ENCODE data around the gene ESYT2.

Gene ESYT2

GRCh38 chr7:158815800-158816128 lies 13.5 kb downstream of the ESYT2 start:
- Histone ChIP-seq H3K27ac (ENCODE audit: insufficient read depth, low read length, poor library complexity, severe bottlenecking) (peak overlapping the region; percentile 96), H3K27me3 (replicated peaks; ENCODE audit: control insufficient read depth, insufficient read depth, low read length, poor library complexity, severe bottlenecking) (no peaks in the 10 kb centered on the region), H3K36me3 (ENCODE audit: control insufficient read depth, insufficient read depth, low read length) (no peaks in the 10 kb centered on the region), H3K4me1 (ENCODE audit: control insufficient read depth, insufficient read depth, low read length, poor library complexity, severe bottlenecking) (peaks cover 83% of the 10 kb centered on the region), H3K4me3 (ENCODE audit: insufficient read depth, low read depth, low read length, poor library complexity, severe bottlenecking) (no peak overlapping the region), H3K9me3 (ENCODE audit: control insufficient read depth, low read length) (no peaks in the 10 kb centered on the region)
- no peak for DNase-seq

- DNase-seq, result no peak
- peak overlapping the region; percentile 96 for H3K27ac ChIP-seq (ENCODE audit: insufficient read depth, low read length, poor library complexity, severe bottlenecking)
- no peaks in the 10 kb centered on the region for H3K9me3 ChIP-seq (ENCODE audit: control insufficient read depth, low read length)
- no peaks in the 10 kb centered on the region for H3K36me3 ChIP-seq (ENCODE audit: control insufficient read depth, insufficient read depth, low read length)
- no peak overlapping the region for H3K4me3 ChIP-seq (ENCODE audit: insufficient read depth, low read depth, low read length, poor library complexity, severe bottlenecking)
- H3K27me3 ChIP-seq (replicated peaks; ENCODE audit: control insufficient read depth, insufficient read depth, low read length, poor library complexity, severe bottlenecking), result no peaks in the 10 kb centered on the region
- peaks cover 85% of the 10 kb centered on the region for H3K4me1 ChIP-seq (ENCODE audit: control insufficient read depth, insufficient read depth, low read length, poor library complexity, severe bottlenecking)
These were observed 14.1 kb downstream of the ESYT2 start for GRCh38 chr7:158815083-158815799.

GRCh38 chr7:158814637-158815036 lies 14.7 kb downstream of the ESYT2 start:
- peak in 1 of 3 donors; percentile 44 for DNase-seq
- Histone ChIP-seq H3K36me3 (ENCODE audit: control insufficient read depth, insufficient read depth, low read length) (no peaks in the 10 kb centered on the region), H3K27me3 (replicated peaks; ENCODE audit: control insufficient read depth, insufficient read depth, low read length, poor library complexity, severe bottlenecking) (no peaks in the 10 kb centered on the region), H3K4me3 (ENCODE audit: insufficient read depth, low read depth, low read length, poor library complexity, severe bottlenecking) (no peak overlapping the region), H3K9me3 (ENCODE audit: control insufficient read depth, low read length) (no peaks in the 10 kb centered on the region), H3K27ac (ENCODE audit: insufficient read depth, low read length, poor library complexity, severe bottlenecking) (peak overlapping the region; percentile 96), H3K4me1 (ENCODE audit: control insufficient read depth, insufficient read depth, low read length, poor library complexity, severe bottlenecking) (peaks cover 83% of the 10 kb centered on the region)

- Histone ChIP-seq H3K27ac (ENCODE audit: insufficient read depth, low read length, poor library complexity, severe bottlenecking) (peak overlapping the region; percentile 71), H3K36me3 (ENCODE audit: control insufficient read depth, insufficient read depth, low read length) (peaks cover 8% of the 10 kb centered on the region), H3K27me3 (replicated peaks; ENCODE audit: control insufficient read depth, insufficient read depth, low read length, poor library complexity, severe bottlenecking) (no peaks in the 10 kb centered on the region), H3K4me1 (ENCODE audit: control insufficient read depth, insufficient read depth, low read length, poor library complexity, severe bottlenecking) (peaks cover 68% of the 10 kb centered on the region), H3K9me3 (ENCODE audit: control insufficient read depth, low read length) (no peaks in the 10 kb centered on the region), H3K4me3 (ENCODE audit: insufficient read depth, low read depth, low read length, poor library complexity, severe bottlenecking) (peak overlapping the region; percentile 27)
- peak; percentile 31 to 67 (median 48) for DNase-seq
These were observed 16.6 kb downstream of the ESYT2 start for GRCh38 chr7:158812684-158813083.

- Histone ChIP-seq H3K4me1 (ENCODE audit: control insufficient read depth, insufficient read depth, low read length, poor library complexity, severe bottlenecking) (peaks cover 60% of the 10 kb centered on the region), H3K27ac (ENCODE audit: insufficient read depth, low read length, poor library complexity, severe bottlenecking) (peak overlapping the region; percentile 71), H3K4me3 (ENCODE audit: insufficient read depth, low read depth, low read length, poor library complexity, severe bottlenecking) (peak overlapping the region; percentile 27), H3K36me3 (ENCODE audit: control insufficient read depth, insufficient read depth, low read length) (peaks cover 11% of the 10 kb centered on the region), H3K27me3 (replicated peaks; ENCODE audit: control insufficient read depth, insufficient read depth, low read length, poor library complexity, severe bottlenecking) (no peaks in the 10 kb centered on the region), H3K9me3 (ENCODE audit: control insufficient read depth, low read length) (no peaks in the 10 kb centered on the region)
- no peak for DNase-seq
These were observed 17.4 kb downstream of the ESYT2 start for GRCh38 chr7:158811894-158812293.

GRCh38 chr7:158811461-158811860 lies 17.8 kb downstream of the ESYT2 start:
- H3K4me3 ChIP-seq (ENCODE audit: insufficient read depth, low read depth, low read length, poor library complexity, severe bottlenecking), result peak overlapping the region; percentile 27
- H3K36me3 ChIP-seq (ENCODE audit: control insufficient read depth, insufficient read depth, low read length), result peaks cover 11% of the 10 kb centered on the region
- H3K9me3 ChIP-seq (ENCODE audit: control insufficient read depth, low read length), result no peaks in the 10 kb centered on the region
- peaks cover 58% of the 10 kb centered on the region for H3K4me1 ChIP-seq (ENCODE audit: control insufficient read depth, insufficient read depth, low read length, poor library complexity, severe bottlenecking)
- H3K27me3 ChIP-seq (replicated peaks; ENCODE audit: control insufficient read depth, insufficient read depth, low read length, poor library complexity, severe bottlenecking), result no peaks in the 10 kb centered on the region
- H3K27ac ChIP-seq (ENCODE audit: insufficient read depth, low read length, poor library complexity, severe bottlenecking), result peak overlapping the region; percentile 71
- DNase-seq, result no peak

- Histone ChIP-seq H3K9me3 (ENCODE audit: control insufficient read depth, low read length) (no peaks in the 10 kb centered on the region), H3K27ac (ENCODE audit: insufficient read depth, low read length, poor library complexity, severe bottlenecking) (peak overlapping the region; percentile 71), H3K4me3 (ENCODE audit: insufficient read depth, low read depth, low read length, poor library complexity, severe bottlenecking) (no peak overlapping the region), H3K4me1 (ENCODE audit: control insufficient read depth, insufficient read depth, low read length, poor library complexity, severe bottlenecking) (peaks cover 51% of the 10 kb centered on the region), H3K36me3 (ENCODE audit: control insufficient read depth, insufficient read depth, low read length) (peaks cover 11% of the 10 kb centered on the region), H3K27me3 (replicated peaks; ENCODE audit: control insufficient read depth, insufficient read depth, low read length, poor library complexity, severe bottlenecking) (no peaks in the 10 kb centered on the region)
- DNase-seq, result no peak
These were observed 18.5 kb downstream of the ESYT2 start for GRCh38 chr7:158810846-158811245.

GRCh38 chr7:158809596-158809995 lies 19.7 kb downstream of the ESYT2 start:
- no peak overlapping the region for H3K27ac ChIP-seq (ENCODE audit: insufficient read depth, low read length, poor library complexity, severe bottlenecking)
- no peak for DNase-seq
- peaks cover 39% of the 10 kb centered on the region for H3K4me1 ChIP-seq (ENCODE audit: control insufficient read depth, insufficient read depth, low read length, poor library complexity, severe bottlenecking)
- H3K9me3 ChIP-seq (ENCODE audit: control insufficient read depth, low read length), result no peaks in the 10 kb centered on the region
- peaks cover 11% of the 10 kb centered on the region for H3K36me3 ChIP-seq (ENCODE audit: control insufficient read depth, insufficient read depth, low read length)
- H3K27me3 ChIP-seq (replicated peaks; ENCODE audit: control insufficient read depth, insufficient read depth, low read length, poor library complexity, severe bottlenecking), result no peaks in the 10 kb centered on the region
- H3K4me3 ChIP-seq (ENCODE audit: insufficient read depth, low read depth, low read length, poor library complexity, severe bottlenecking), result no peak overlapping the region

GRCh38 chr7:158808126-158808525 lies 21.2 kb downstream of the ESYT2 start:
- H3K27me3 ChIP-seq (replicated peaks; ENCODE audit: control insufficient read depth, insufficient read depth, low read length, poor library complexity, severe bottlenecking), result no peaks in the 10 kb centered on the region

GRCh38 chr7:158805937-158806336 lies 23.4 kb downstream of the ESYT2 start:
- Histone ChIP-seq H3K36me3 (ENCODE audit: control insufficient read depth, insufficient read depth, low read length) (peaks cover 11% of the 10 kb centered on the region), H3K4me3 (ENCODE audit: insufficient read depth, low read depth, low read length, poor library complexity, severe bottlenecking) (no peak overlapping the region), H3K4me1 (ENCODE audit: control insufficient read depth, insufficient read depth, low read length, poor library complexity, severe bottlenecking) (peaks cover 22% of the 10 kb centered on the region), H3K27ac (ENCODE audit: insufficient read depth, low read length, poor library complexity, severe bottlenecking) (no peak overlapping the region), H3K9me3 (ENCODE audit: control insufficient read depth, low read length) (no peaks in the 10 kb centered on the region), H3K27me3 (replicated peaks; ENCODE audit: control insufficient read depth, insufficient read depth, low read length, poor library complexity, severe bottlenecking) (no peaks in the 10 kb centered on the region)
- no peak for DNase-seq

More at GRCh38 chr7:158808126-158808525, 21.2 kb downstream of the ESYT2 start:
- Histone ChIP-seq H3K36me3 (ENCODE audit: control insufficient read depth, insufficient read depth, low read length) (peaks cover 11% of the 10 kb centered on the region), H3K9me3 (ENCODE audit: control insufficient read depth, low read length) (no peaks in the 10 kb centered on the region), H3K27ac (ENCODE audit: insufficient read depth, low read length, poor library complexity, severe bottlenecking) (no peak overlapping the region), H3K4me3 (ENCODE audit: insufficient read depth, low read depth, low read length, poor library complexity, severe bottlenecking) (no peak overlapping the region), H3K4me1 (ENCODE audit: control insufficient read depth, insufficient read depth, low read length, poor library complexity, severe bottlenecking) (peaks cover 33% of the 10 kb centered on the region)
- no peak for DNase-seq
